Measurements from ENCODE around the gene UNC50.

GRCh38 chr2:98649992-98650375, 41.6 kb downstream of the UNC50 start:
- no peak for TF ChIP-seq EZH2phosphoT487 (IDR thresholded peaks at IDR 0.05; ENCODE audit: unreplicated experiment)
- no peak for TF ChIP-seq POLR2AphosphoS5 (IDR thresholded peaks at IDR 0.05; ENCODE audit: low read depth)
- no peak for TF ChIP-seq CTCF (conservative IDR thresholded peaks at IDR 0.05; ENCODE audit: low read depth in 2 of 2)
- TF ChIP-seq JUNB (IDR thresholded peaks at IDR 0.05; ENCODE audit: unreplicated experiment), result no peak
- TF ChIP-seq, protein P1, sequence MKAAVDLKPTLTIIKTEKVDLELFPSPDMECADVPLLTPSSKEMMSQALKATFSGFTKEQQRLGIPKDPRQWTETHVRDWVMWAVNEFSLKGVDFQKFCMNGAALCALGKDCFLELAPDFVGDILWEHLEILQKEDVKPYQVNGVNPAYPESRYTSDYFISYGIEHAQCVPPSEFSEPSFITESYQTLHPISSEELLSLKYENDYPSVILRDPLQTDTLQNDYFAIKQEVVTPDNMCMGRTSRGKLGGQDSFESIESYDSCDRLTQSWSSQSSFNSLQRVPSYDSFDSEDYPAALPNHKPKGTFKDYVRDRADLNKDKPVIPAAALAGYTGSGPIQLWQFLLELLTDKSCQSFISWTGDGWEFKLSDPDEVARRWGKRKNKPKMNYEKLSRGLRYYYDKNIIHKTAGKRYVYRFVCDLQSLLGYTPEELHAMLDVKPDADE (IDR thresholded peaks at IDR 0.05), result no peak
- TF ChIP-seq REST (IDR thresholded peaks at IDR 0.05; ENCODE audit: unreplicated experiment), result no peak
- TF ChIP-seq NANOG (IDR thresholded peaks at IDR 0.05; ENCODE audit: borderline replicate concordance), result no peak
- TF ChIP-seq CREB1 (CRISPR knock-in tag; IDR thresholded peaks at IDR 0.05; ENCODE audit: low read depth), result no peak
- no peak for TF ChIP-seq EZH2 (IDR thresholded peaks at IDR 0.05; ENCODE audit: low read depth, unreplicated experiment)
- TF ChIP-seq STAT1 (IDR thresholded peaks at IDR 0.05; ENCODE audit: unreplicated experiment), result no peak
- no peak for TF ChIP-seq ZNF114 (CRISPR knock-in tag; IDR thresholded peaks at IDR 0.05)
- no peak for TF ChIP-seq ZNF331 (CRISPR knock-in tag; IDR thresholded peaks at IDR 0.05; ENCODE audit: low read depth)

All from GM23338 (cell line).